Body of pancreas (tissue), 4 donors: ENCODE results near the gene GRIK3.

ENCODE experiments used
- POLR2A ChIP-seq, 3 donors: fragments of 450-650 bp; IDR thresholded peaks; one replicate each; pipeline ENCODE4 v1.6.1; 2016; ENCODE audit warnings: antibody characterized with exemption in 3 of 3, mild to moderate bottlenecking in 2 of 3
- TF ChIP-seq, protein P1 (sequence below), 7 experiments: fragments of 450-650 bp in 4 of 7; fragments of 200-600 bp in 3 of 7; sonication (generic) in 3 of 7; IDR thresholded peaks; one replicate each; pipeline ENCODE4 v1.5.1; 2016 to 2019; ENCODE audit warnings: antibody characterized with exemption in 7 of 7

DNA sequence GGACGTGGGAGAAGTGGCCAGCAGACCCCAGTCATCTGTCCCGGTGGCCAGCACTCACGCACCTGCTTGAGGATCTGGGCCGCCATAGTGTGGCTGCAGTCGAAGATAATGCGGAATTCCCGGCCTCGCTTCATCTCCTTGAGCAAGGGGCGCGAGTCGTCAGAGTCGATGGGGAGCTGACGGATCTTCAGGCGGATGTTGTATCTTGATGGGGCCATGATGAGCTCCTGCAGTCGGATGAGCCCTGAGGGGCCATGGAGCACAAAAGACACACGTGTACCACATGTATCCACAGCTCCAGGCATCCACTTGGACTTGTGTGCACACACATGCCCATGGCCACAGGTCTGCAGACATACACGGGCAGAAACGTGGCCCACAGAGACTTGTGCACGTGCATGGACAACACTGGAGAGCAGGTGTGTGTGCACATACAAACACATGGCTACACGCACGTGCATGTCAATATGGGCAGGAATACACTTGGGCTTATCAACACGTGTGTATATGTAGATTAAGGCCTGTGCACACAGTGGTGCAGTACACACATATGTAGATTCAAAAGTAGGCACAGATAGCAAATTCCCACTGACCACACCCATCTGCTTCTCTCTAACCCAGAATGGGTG, 162.1 kb downstream of the GRIK3 start:
- TF ChIP-seq POLR2A (IDR thresholded peaks at IDR 0.05), result no peak
- TF ChIP-seq, protein P1, sequence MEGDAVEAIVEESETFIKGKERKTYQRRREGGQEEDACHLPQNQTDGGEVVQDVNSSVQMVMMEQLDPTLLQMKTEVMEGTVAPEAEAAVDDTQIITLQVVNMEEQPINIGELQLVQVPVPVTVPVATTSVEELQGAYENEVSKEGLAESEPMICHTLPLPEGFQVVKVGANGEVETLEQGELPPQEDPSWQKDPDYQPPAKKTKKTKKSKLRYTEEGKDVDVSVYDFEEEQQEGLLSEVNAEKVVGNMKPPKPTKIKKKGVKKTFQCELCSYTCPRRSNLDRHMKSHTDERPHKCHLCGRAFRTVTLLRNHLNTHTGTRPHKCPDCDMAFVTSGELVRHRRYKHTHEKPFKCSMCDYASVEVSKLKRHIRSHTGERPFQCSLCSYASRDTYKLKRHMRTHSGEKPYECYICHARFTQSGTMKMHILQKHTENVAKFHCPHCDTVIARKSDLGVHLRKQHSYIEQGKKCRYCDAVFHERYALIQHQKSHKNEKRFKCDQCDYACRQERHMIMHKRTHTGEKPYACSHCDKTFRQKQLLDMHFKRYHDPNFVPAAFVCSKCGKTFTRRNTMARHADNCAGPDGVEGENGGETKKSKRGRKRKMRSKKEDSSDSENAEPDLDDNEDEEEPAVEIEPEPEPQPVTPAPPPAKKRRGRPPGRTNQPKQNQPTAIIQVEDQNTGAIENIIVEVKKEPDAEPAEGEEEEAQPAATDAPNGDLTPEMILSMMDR (IDR thresholded peaks at IDR 0.05), result no peak
